Astrocyte (in vitro differentiated cells and primary cell): Measurements from ENCODE around the gene ARHGAP9.
"Not testable (repeated sequence)": the region's sequence is repeated elsewhere in the genome, so short reads cannot be mapped to it uniquely, and the experiment has no call there.

Experiments
- EZH2 ChIP-seq: IDR thresholded peaks from 2 replicates; pipeline ENCODE4 v1.6.1; 2012; ENCODE audit warnings: mild to moderate bottlenecking, low read length, inconsistent platforms; ENCODE audit not compliant: insufficient read depth
- TF ChIP-seq, protein P1 (sequence below): IDR thresholded peaks from 2 replicates; pipeline ENCODE4 v1.5.1; 2011; ENCODE audit warnings: low read depth, mild to moderate bottlenecking, inconsistent platforms, low read length, moderate library complexity; ENCODE audit not compliant: insufficient read depth

DNA sequence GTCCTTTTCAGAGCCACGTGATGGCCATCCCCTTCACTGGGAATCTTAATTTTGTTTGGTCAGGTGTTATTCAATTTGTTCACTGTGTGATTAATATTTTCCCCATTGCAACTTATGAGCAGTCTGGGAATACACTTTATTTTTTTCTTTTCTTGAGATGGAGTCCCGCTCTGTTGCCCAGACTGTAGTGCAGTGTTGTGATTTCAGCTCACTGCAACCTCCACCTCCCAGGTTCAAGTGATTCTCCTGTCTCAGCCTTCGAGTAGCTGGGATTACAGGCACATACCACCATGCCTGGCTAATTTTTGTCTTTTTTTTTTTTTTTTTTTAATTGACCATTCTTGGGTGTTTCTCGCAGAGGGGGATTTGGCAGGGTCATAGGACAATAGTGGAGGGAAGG, 26.9 kb upstream of the ARHGAP9 start:
- TF ChIP-seq, protein P1, sequence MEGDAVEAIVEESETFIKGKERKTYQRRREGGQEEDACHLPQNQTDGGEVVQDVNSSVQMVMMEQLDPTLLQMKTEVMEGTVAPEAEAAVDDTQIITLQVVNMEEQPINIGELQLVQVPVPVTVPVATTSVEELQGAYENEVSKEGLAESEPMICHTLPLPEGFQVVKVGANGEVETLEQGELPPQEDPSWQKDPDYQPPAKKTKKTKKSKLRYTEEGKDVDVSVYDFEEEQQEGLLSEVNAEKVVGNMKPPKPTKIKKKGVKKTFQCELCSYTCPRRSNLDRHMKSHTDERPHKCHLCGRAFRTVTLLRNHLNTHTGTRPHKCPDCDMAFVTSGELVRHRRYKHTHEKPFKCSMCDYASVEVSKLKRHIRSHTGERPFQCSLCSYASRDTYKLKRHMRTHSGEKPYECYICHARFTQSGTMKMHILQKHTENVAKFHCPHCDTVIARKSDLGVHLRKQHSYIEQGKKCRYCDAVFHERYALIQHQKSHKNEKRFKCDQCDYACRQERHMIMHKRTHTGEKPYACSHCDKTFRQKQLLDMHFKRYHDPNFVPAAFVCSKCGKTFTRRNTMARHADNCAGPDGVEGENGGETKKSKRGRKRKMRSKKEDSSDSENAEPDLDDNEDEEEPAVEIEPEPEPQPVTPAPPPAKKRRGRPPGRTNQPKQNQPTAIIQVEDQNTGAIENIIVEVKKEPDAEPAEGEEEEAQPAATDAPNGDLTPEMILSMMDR, result not testable (repeated sequence)
- TF ChIP-seq EZH2, result not testable (repeated sequence)
